Pancreas (tissue), 10 donors: ENCODE measurements around the gene GAS7. TPM values are rescaled to one million over a fixed set of nuclear protein-coding genes. Genes with fewer than 3 reads are reported as not detected.

Experiments
- ATAC-seq, 4 donors: fragments of 200-7000 bp; cut with Tn5 transposase; one replicate each; pipeline versions ENCODE4 v1.8.0 to v1.9.1; 2020; ENCODE audit warnings: mild to moderate bottlenecking in 4 of 4, moderate library complexity in 4 of 4
- DNase-seq, 6 donors: peaks; one replicate each; pipeline ENCODE4 v3.0.0-alpha.2; 2020
- FAIRE-seq: peaks from 2 replicates; lab custom pipeline; 2012; peaks lifted over from hg19 to GRCh38; lab: Jason Lieb, UNC
- H3K27ac ChIP-seq, 4 donors: fragments of 200-600 bp; sonication (generic); 1 replicate in 3 of 4; 2 replicates in 1 of 4; pipeline versions ENCODE4 v1.5.0 to v1.8.0; 2020
- H3K27me3 ChIP-seq, 4 donors: fragments of 200-600 bp; one replicate each; pipeline ENCODE4 v1.8.0; 2021
- H3K36me3 ChIP-seq, 3 donors: fragments of 200-600 bp; sonication (generic) in 1 of 3; one replicate each; pipeline versions ENCODE4 v1.5.0 to v1.8.0; 2020 to 2021
- H3K4me1 ChIP-seq, 3 donors: fragments of 200-600 bp; one replicate each; pipeline ENCODE4 v1.8.0; 2021
- H3K4me3 ChIP-seq, 4 donors: fragments of 200-600 bp; sonication (generic) in 2 of 4; one replicate each; pipeline versions ENCODE4 v1.5.0 to v1.8.0; 2020 to 2021
- H3K9me3 ChIP-seq, 4 donors: fragments of 200-600 bp; one replicate each; pipeline ENCODE4 v1.8.0; 2021
- CTCF ChIP-seq, 4 donors: fragments of 200-600 bp; sonication (generic) in 3 of 4; IDR thresholded peaks; one replicate each; pipeline versions ENCODE4 v1.5.0 to v1.8.0; 2021; ENCODE audit warnings: antibody characterized with exemption in 4 of 4
- WGBS, 2 donors: extraction: QIAGEN DNeasy Blood & Tissue Kit; methylation state at CpG; one replicate each; pipeline ENCODE4 v1.1.7; 2013; 5-methylcytosine and 5-hydroxymethylcytosine counted together
- intact Hi-C, 3 donors: fragments of 100-400 bp; cut with DNase I; formaldehyde crosslinking; loops; one replicate each; pipeline versions ENCODE4 v1.11.1 to v1.14.2; 2022
- polyA plus RNA-seq, 2 donors: library from polyadenylated mRNA; stranded (reverse); fragments of 200-250 nt; gene quantifications; one replicate each; pipeline ENCODE4 v1.2.3, GENCODE V29; 2013
- total RNA-seq, 6 donors: library from RNA; stranded (reverse); fragmentation: NEBNext Ultra II Directional in 4 of 6; extraction: Animal tissue kit (Norgen Biotek cat#: 25700) in 4 of 6; gene quantifications; one replicate each; pipeline versions ENCODE4 v1.2.1 to v1.2.4, GENCODE V29; 2021 to 2023
- donor health status: healthy with polysubstance abuse.
- donor health status: DM: no; HTN: no; CAD: no; lungs with moderate emphysema.
- donor health status: DM: no; HTN: no; CAD: no.
- donor health status: control.
- donor health status: control.
- donor health status: Bipolar disorder and iron deficiency.
- donor health status: DM: yes; HTN: yes; CAD: no.
- donor health status: DM: no; HTN: no; CAD: no.
- donor health status: DM: no; HTN: no; CAD: no.
- donor health status: DM: yes; HTN: yes; CAD: no.

Gene GAS7
- total and polyA plus RNA-seq, 8 donors = 1.9 to 22.9 (median 3.7) TPM

- intact Hi-C loops = no loop called here
- Histone ChIP-seq H3K4me1 (no peaks in the 10 kb centered on the region), H3K4me3 (no peak overlapping the region), H3K9me3 (no peaks in the 10 kb centered on the region), H3K36me3 (no peaks in the 10 kb centered on the region), H3K27ac (no peak overlapping the region), H3K27me3 (no peaks in the 10 kb centered on the region)
- TF ChIP-seq CTCF (IDR thresholded peaks at IDR 0.05) = no peak
- 65 to 66% methylated on average over 17 of the region's 17 CpGs for WGBS, 2 donors
- DNase-seq = no peak
- ATAC-seq = no peak
- FAIRE-seq = no peak
Measured at GRCh38 chr17:10041916-10042588, 156.4 kb downstream of the GAS7 start.

GRCh38 chr17:10041287-10041612 is 157.2 kb downstream of the GAS7 start:
- no peak for TF ChIP-seq CTCF (IDR thresholded peaks at IDR 0.05)
- FAIRE-seq (no peak), DNase-seq (no peak), ATAC-seq (no peak)
- no peak overlapping the region for H3K4me3 ChIP-seq
- H3K27ac ChIP-seq = no peak overlapping the region
- no peaks in the 10 kb centered on the region for H3K27me3 ChIP-seq
- no peaks in the 10 kb centered on the region for H3K36me3 ChIP-seq
- intact Hi-C loops = no loop called here
- H3K4me1 ChIP-seq = no peaks in the 10 kb centered on the region
- no peaks in the 10 kb centered on the region for H3K9me3 ChIP-seq
- 28 to 33% methylated on average over 4 of the region's 4 CpGs for WGBS, 2 donors

GRCh38 chr17:10036511-10037061 is 161.8 kb downstream of the GAS7 start:
- DNase-seq (peak in 1 of 6 donors; percentile 21), ATAC-seq (peak in 3 of 4 donors; percentile 54 to 76 (median 67)), FAIRE-seq (no peak)
- H3K36me3 ChIP-seq = no peaks in the 10 kb centered on the region
- WGBS, 2 donors = 40 to 48% methylated on average over 11 of the region's 11 CpGs
- no peaks in the 10 kb centered on the region for H3K27me3 ChIP-seq
- H3K27ac ChIP-seq = peak overlapping the region in 3 of 4 donors; percentile 11 to 63 (median 55)
- intact Hi-C loops = no loop called here
- TF ChIP-seq CTCF (IDR thresholded peaks at IDR 0.05) = no peak
- no peaks in the 10 kb centered on the region for H3K9me3 ChIP-seq
- H3K4me1 ChIP-seq = no peaks in the 10 kb centered on the region
- no peak overlapping the region for H3K4me3 ChIP-seq

- TF ChIP-seq CTCF (IDR thresholded peaks at IDR 0.05) = no peak
- no peak for FAIRE-seq
- Histone ChIP-seq H3K4me1 (no peaks in the 10 kb centered on the region), H3K27ac (peak overlapping the region in 2 of 4 donors; percentile 55 to 63), H3K9me3 (no peaks in the 10 kb centered on the region), H3K27me3 (no peaks in the 10 kb centered on the region), H3K4me3 (no peak overlapping the region), H3K36me3 (no peaks in the 10 kb centered on the region)
- intact Hi-C loops = no loop called here
- WGBS, 2 donors = 50 to 72% methylated on average over 4 of the region's 4 CpGs
- no peak for ATAC-seq
- DNase-seq = no peak
Measured at GRCh38 chr17:10035885-10036284, 162.5 kb downstream of the GAS7 start.
